GM19468 (cell line): ENCODE measurements around the gene CHMP6.

ENCODE experiments used
- ATAC-seq: cut with Tn5 transposase; IDR thresholded peaks from one replicate; pipeline ENCODE4 v1.9.1; 2021; ENCODE audit warnings: mild to moderate bottlenecking, moderate library complexity, moderate number of reproducible peaks; ENCODE audit not compliant: unreplicated experiment; ENCODE audit errors: extremely low read depth

Gene CHMP6

GRCh38 chr17:80970044-80970761 is 21.4 kb upstream of the CHMP6 start:
- ATAC-seq = no peak

- no peak for ATAC-seq
Measured at GRCh38 chr17:80970762-80971703, 20.6 kb upstream of the CHMP6 start.

- no peak for ATAC-seq
Measured at GRCh38 chr17:80971704-80972304, 19.8 kb upstream of the CHMP6 start.

DNA sequence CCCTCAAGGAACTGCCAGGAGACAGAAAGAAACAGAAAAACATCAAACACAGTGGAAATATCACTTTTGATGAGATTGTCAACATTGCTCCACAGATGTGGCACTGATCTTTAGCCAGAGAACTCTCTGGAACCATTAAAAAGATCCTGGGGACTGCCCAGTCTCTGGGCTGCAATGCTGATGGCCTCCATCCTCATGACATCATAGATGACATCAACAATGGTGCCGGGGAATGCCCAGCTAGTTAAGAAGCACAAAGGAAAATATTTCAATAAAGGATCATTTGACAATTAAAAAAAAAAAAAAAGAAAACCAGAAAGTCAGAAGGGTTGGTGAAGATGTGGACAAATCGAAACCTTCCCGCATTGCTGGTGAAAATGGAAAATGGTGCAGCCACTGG is 14.9 kb upstream of the CHMP6 start:
- no peak for ATAC-seq

GRCh38 chr17:80977172-80977571 is 14.5 kb upstream of the CHMP6 start:
- no peak for ATAC-seq

DNA sequence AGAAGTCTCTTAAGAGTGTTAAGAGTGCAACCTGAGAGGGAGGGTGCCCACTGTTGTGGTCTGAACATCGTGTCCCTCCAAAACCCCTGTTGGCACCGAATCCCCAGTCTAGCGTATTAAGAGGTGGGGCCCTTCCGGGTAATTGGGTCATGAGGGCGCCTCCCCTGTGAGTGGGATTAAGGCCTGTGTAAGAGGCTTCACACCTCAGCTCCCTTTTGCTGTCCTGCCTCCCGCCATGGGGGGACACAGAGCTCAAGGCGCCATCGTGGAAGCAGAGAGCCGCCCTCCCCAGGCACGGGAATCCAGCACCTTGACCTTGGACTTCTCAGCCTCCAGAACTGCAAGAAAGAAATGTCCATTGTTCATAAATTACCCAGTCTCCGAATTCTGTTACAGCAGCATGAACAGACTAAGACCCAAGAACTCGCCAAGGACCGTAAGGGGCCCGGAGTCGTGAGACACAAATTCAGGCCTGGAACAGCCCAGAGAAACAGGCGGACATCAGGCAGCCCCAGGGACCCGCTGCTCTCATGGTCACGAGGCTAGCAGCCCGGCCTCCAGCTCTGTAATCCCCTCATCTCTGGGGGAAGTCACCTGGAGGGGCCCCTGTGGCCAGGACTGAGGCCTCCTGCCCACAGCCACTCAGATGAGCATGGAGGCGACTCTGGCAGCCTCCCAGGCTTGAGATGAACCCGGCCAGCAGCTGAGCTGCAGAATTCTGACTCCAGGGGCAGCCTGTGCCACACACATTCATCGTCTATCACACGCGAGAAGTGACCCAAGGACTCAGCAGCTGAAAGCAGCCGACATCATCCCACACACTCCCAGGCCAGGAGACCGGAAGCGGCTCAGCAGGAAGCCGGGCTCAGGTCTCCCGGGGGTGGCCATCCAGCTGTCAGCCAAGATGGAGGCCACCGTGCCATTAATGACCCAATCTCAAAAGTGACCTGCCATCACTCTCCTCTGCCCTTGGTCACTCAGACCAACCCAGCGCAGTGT is 12.8 kb upstream of the CHMP6 start:
- no peak for ATAC-seq

DNA sequence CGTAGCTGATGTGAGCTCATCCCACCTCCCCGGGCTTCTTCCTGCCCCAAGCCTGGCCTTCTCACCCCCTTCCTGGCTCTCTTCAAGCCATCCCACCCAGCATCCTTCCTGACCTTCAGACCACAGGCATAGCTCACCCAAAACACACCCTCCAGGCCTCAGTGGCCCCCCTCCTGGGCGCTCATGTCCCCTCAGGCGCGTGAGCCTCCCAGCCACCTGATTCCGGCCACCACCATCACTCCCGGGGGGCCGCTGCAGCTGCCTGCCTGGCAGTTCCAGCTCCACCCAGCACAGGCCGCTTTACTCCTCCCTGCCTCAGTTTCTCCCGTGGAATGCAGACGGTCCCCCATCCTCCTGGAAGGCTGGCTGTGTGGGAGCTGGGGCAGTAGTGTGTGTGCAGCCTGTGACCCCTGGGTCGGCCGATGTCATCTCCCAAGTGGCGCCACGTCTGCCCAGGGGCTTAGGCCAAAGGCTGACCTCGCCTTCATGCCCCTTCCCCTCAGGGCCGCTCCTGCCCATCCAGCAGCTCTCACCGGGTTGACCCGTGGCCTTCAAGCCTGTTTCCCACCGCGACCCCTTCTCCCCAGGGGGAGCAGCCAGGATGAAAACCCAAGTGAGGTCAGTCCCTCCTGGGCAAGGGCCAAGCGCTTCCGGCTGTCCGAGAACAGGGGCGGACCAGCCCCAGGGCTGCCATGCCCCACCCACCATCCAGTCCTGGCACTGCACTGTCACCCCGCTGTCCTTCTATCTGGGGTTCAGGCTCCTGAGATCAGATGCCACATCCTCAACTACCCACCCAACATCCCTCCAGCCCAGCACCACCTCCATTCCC is 11.9 kb upstream of the CHMP6 start:
- ATAC-seq = no peak

DNA sequence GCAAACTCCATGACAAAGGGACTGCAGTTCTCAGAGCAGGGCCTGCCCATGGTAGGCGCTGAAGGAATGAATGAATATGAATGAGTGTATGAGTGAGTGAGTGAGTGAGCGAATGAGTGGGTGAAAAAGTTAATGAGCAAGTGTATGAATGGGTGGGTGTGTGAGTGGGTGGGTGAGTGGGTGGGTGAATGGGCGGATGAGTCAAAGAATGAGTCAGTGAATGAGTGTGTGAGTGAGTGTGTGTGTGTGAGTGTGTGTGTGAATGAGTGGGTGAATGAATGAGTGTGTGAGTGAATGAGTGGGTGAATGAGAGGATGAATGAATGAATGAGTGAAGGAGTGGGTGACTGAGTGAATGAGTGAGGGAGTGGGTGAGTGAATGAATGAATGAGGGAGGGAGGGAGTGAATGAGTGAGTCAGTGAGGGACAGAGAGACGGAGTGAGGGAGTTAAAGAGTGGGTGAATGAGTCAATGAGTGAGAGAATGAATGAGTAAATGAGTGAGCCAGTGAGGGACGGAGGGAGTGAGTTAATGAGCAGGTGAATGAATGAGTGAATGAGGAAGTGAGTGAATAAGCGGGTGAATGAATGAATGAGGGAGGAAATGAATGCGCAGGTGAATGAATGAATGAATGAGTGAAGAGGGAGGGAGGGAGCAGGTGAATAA is 11.1 kb upstream of the CHMP6 start:
- ATAC-seq = no peak

GRCh38 chr17:80981062-80981902 is 10.4 kb upstream of the CHMP6 start:
- no peak for ATAC-seq

GRCh38 chr17:80981929-80982425 is 9.7 kb upstream of the CHMP6 start:
- no peak for ATAC-seq

- no peak for ATAC-seq
Measured at GRCh38 chr17:80982426-80982974, 9.1 kb upstream of the CHMP6 start.

DNA sequence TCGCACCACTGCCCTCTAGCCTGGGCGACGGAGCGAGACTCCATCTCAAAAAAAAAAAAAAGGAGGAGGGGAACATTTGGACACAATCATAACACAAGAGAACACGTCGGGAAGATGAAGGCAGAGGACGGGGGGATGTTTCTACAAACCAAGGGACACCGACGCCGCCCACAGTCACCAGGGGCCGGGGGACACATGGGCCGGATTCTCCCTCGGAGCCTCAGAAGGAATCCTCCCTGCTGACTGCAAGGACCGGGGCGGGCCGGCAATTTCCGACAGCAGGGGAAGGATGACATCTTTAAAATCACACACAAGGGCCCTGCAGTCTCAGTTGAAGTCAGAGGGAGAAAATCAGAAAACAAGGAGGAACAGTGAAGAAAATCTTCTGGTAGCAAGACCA is 8.1 kb upstream of the CHMP6 start:
- ATAC-seq = no peak

- ATAC-seq = no peak
Measured at GRCh38 chr17:80984749-80985148, 6.9 kb upstream of the CHMP6 start.

DNA sequence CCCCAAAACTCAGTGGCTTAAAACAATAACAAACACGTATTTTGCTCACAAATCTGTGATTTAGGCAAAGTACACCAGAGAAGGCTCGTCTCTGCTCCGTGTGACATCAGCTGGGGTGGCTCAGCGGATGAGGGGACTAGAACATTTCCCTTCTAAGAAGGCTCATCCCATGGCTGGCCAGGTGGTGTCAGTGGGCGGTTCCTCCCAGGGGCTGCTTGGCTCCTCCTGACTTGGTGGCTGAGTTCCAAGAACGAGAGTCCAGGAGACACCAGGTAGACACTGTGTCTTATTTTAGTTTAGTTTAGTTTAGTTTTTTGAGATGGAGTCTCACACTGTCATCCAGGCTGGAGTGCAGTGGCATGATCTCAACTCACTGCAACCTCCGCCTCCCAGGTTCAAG is 5.6 kb upstream of the CHMP6 start:
- ATAC-seq = no peak

DNA sequence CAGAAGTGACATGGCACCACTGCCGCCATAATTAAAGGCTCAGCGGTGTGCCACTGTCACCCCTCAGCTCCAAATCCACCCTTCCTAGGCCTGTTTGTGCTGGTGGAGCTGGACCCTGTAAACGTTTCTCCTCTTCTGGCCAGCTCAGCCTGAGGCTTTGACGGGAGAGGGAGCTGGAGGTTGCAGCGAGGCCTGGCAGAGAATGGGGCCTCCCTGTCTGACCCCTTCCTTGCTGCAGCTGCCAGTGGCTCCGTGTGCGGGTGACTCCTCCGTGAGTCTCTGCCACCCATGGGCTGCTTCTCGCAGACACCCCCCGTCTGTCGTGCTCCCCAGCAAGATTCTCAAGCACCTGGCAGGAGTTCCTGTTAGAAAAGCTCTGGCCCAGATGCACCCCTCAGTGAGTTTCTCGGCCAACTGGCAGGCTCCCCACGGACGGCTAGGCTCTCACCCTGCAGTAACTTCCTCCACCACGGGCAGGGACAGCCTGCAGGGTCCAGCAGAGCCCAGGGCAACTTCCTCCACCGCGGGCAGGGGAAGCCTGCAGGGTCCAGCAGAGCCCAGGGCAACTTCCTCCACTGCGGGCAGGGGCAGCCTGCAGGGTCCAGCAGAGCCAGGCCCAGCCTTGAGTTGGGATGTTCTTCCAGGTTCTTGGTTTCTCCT is 4.7 kb upstream of the CHMP6 start:
- no peak for ATAC-seq

GRCh38 chr17:80987941-80988461 is 3.6 kb upstream of the CHMP6 start:
- no peak for ATAC-seq

- ATAC-seq = no peak
Measured at GRCh38 chr17:80989586-80989913, 2.1 kb upstream of the CHMP6 start.
